GM19043 (cell line): Measurements from ENCODE around the gene SLC2A2.
A peak's percentile ranks its signal among the peaks of the same experiment; 100 is the strongest.

Experiments
- ATAC-seq: cut with Tn5 transposase; IDR thresholded peaks from one replicate; pipeline ENCODE4 v1.9.1; 2021; ENCODE audit warnings: low read depth; ENCODE audit not compliant: unreplicated experiment

SLC2A2 gene

GRCh38 chr3:171038342-171038741, 11.8 kb upstream of the SLC2A2 start:
- no peak for ATAC-seq

GRCh38 chr3:171028779-171029232, 2.3 kb upstream of the SLC2A2 start:
- no peak for ATAC-seq

- peak; percentile 74 for ATAC-seq
Measured at GRCh38 chr3:171028025-171028778, 1.7 kb upstream of the SLC2A2 start.

- no peak for ATAC-seq
Measured at GRCh38 chr3:171023566-171023965, 3.0 kb downstream of the SLC2A2 start.

- no peak for ATAC-seq
Measured at GRCh38 chr3:171021377-171021776, 5.1 kb downstream of the SLC2A2 start.

GRCh38 chr3:171018156-171018935, 8.2 kb downstream of the SLC2A2 start:
- no peak for ATAC-seq

GRCh38 chr3:171013822-171014748, 12.4 kb downstream of the SLC2A2 start:
- no peak for ATAC-seq

GRCh38 chr3:171011873-171012336, 14.6 kb downstream of the SLC2A2 start:
- no peak for ATAC-seq

- no peak for ATAC-seq
Measured at GRCh38 chr3:171011109-171011872, 15.2 kb downstream of the SLC2A2 start.

GRCh38 chr3:171007316-171007715, 19.2 kb downstream of the SLC2A2 start:
- no peak for ATAC-seq

GRCh38 chr3:171005648-171006047, 20.9 kb downstream of the SLC2A2 start:
- ATAC-seq, result no peak

- no peak for ATAC-seq
Measured at GRCh38 chr3:171001957-171002694, 24.4 kb downstream of the SLC2A2 start.

GRCh38 chr3:171001250-171001893, 25.1 kb downstream of the SLC2A2 start:
- ATAC-seq, result no peak

GRCh38 chr3:171000281-171000680, 26.2 kb downstream of the SLC2A2 start:
- no peak for ATAC-seq

- ATAC-seq, result no peak
Measured at GRCh38 chr3:170999737-171000242, 26.7 kb downstream of the SLC2A2 start.

- ATAC-seq, result no peak
Measured at GRCh38 chr3:170997961-170998913, 28.3 kb downstream of the SLC2A2 start.

- ATAC-seq, result no peak
Measured at GRCh38 chr3:170992854-170993253, 33.7 kb downstream of the SLC2A2 start.
